ENCODE data around the gene NOTCH2NLA. TPM values are rescaled to one million over a fixed set of nuclear protein-coding genes. Genes with fewer than 3 reads are reported as not detected.
"Not testable (repeated sequence)": the region's sequence is repeated elsewhere in the genome, so short reads cannot be mapped to it uniquely, and the experiment has no call there.

The NOTCH2NLA gene
- polyA plus RNA-seq, 2 of the 4 experiments (the other 2 are of a cell fraction): 7.5 to 10.5 TPM

DNA sequence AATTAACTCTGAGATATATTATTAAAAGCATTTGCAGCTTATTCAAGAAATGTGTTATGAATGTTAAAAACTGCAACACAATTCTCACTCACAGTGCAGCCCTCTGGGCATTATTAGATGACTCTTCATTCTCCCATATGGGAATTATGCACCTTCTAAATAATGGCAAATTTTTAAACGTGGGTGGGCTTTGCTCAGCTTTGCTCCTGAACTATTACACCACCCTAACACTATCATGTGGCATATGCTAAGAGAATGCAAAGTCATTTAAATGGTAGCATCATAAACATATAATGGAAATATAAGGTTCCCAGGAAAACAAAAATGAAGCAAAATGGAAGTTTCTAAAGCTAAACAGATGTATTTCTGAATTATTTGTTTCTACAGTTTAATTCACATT is 61.5 kb downstream of the NOTCH2NLA start:
- ATAC-seq; H3K4me2 ChIP-seq; DNase-seq (ENCODE audit: low read depth in 1 of 2, low spot score in 1 of 2); H3K4me1 ChIP-seq; H3K27ac ChIP-seq; POLR2A ChIA-PET; H3K9me3 ChIP-seq; FAIRE-seq; H3K4me3 ChIP-seq; CTCF ChIA-PET: not testable (repeated sequence)
- no CpG with 5 or more reads among the region's 1 CpG for WGBS (ENCODE audit: missing lambda C conversion rate)

DNA sequence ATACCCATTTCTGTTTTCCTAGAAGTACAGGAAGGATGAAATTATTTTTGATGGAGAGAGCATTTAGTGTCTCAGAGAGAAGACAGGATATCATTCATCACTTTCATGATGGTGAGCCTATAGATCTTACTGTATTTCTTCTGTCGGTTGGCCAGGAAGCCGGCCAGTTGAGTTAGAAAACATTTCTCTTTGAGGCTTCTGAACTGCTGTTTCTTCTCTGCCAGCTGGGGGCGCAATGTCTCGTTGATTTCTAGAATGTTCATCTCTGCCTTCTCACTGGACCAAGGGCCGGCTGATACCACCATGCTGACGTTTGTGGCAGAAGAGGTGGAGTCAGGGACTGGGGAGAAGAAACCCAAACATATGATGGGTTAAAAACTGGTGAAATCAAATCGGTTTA is 84.4 kb downstream of the NOTCH2NLA start, which contains the start of gene NBPF10:
Gene NBPF10, minus strand, starts transcription at position 340 of the 400 bp plus-strand sequence. Its CDS starts 35 bp downstream, at position 305.
- H3K4me3 ChIP-seq; DNase-seq (ENCODE audit: low read depth in 1 of 2, low spot score in 1 of 2); POLR2A ChIA-PET; ATAC-seq; H3K27ac ChIP-seq; H3K9me3 ChIP-seq; H3K4me1 ChIP-seq; FAIRE-seq; H3K4me2 ChIP-seq; CTCF ChIA-PET: not testable (repeated sequence)
- 0 out of 5 replicates have a peak, but pooled peaks of 1 of the 2 experiments have one; percentile 17 for TF ChIP-seq RAD21 (conservative IDR thresholded peaks at IDR 0.05 in 1 of 2, IDR thresholded peaks at IDR 0.05 in 1 of 2)
- 18% methylated on average over 4 of the region's 7 CpGs for WGBS (ENCODE audit: missing lambda C conversion rate)

Other genes with a start within 250 kb of the NOTCH2NLA start
- gene TXNIP, start 232.4 kb downstream of the NOTCH2NLA start, polyA plus RNA-seq (2011; rRNA removed): 3.1 and 3.3 TPM in 2 replicates
- gene TXNIP, start 232.4 kb downstream of the NOTCH2NLA start, polyA plus RNA-seq (2017; fragmentation: RNase III; extraction: RNeasy Plus Mini Kit Qiagen cat#74134 plus additional on column Dnase treatment): 0.05 to 0.11 TPM in 2 of 3 replicates, not detected in the other
- 0.07 TPM in 1 of 2 replicates, not detected in the other for gene HJV, start 207.3 kb downstream of the NOTCH2NLA start, polyA plus RNA-seq (2011; rRNA removed)
- gene HJV, start 207.3 kb downstream of the NOTCH2NLA start, polyA plus RNA-seq (2017; fragmentation: RNase III; extraction: RNeasy Plus Mini Kit Qiagen cat#74134 plus additional on column Dnase treatment): not detected in 3 replicates
- gene NBPF10, start 84.2 kb downstream of the NOTCH2NLA start, polyA plus RNA-seq (2011; rRNA removed): 0.72 and 0.75 TPM in 2 replicates
- gene NBPF10, start 84.2 kb downstream of the NOTCH2NLA start, polyA plus RNA-seq (2017; fragmentation: RNase III; extraction: RNeasy Plus Mini Kit Qiagen cat#74134 plus additional on column Dnase treatment): 0.36 to 0.42 TPM (median 0.39 TPM) in 3 replicates